Neutrophil (primary cell): ENCODE data around the gene GAS6.

Experiments
- H3K27ac ChIP-seq: fragments of 200-600 bp; sonication (generic); 2 replicates; pipeline ENCODE4 v1.5.1; 2016; ENCODE audit warnings: mild to moderate bottlenecking, moderate library complexity
- H3K27me3 ChIP-seq: fragments of 200-600 bp; sonication (generic); 2 replicates; pipeline ENCODE4 v1.6.0; 2016; ENCODE audit warnings: mild to moderate bottlenecking
- H3K36me3 ChIP-seq: fragments of 200-600 bp; sonication (generic); 2 replicates; pipeline ENCODE4 v1.5.1; 2017
- H3K4me1 ChIP-seq, 2 experiments: fragments of 200-600 bp in 1 of 2; sonication (generic) in 1 of 2; 1 replicate in 1 of 2; 2 replicates in 1 of 2; pipeline versions ENCODE4 v1.5.1 to v1.6.1; 2013 to 2016; ENCODE audit warnings: low read depth in 1 of 2, low read length in 1 of 2, mild to moderate bottlenecking in 1 of 2, moderate library complexity in 1 of 2; ENCODE audit not compliant: control insufficient read depth in 1 of 2, insufficient read depth in 1 of 2
- H3K4me3 ChIP-seq, 2 experiments: fragments of 200-600 bp in 1 of 2; sonication (generic) in 1 of 2; 1 replicate in 1 of 2; 2 replicates in 1 of 2; pipeline ENCODE4 v1.5.1; 2013 to 2016; ENCODE audit warnings: low read depth in 1 of 2, low read length in 1 of 2, mild to moderate bottlenecking in 1 of 2, moderate library complexity in 1 of 2
- H3K9me3 ChIP-seq: fragments of 200-600 bp; sonication (generic); 2 replicates; pipeline ENCODE4 v1.5.1; 2016
- CTCF ChIP-seq: fragments of 200-600 bp; sonication (generic); IDR thresholded peaks from 2 replicates; pipeline ENCODE4 v1.5.1; 2016; ENCODE audit warnings: antibody characterized with exemption

GAS6 gene

GRCh38 chr13:113882716-113883115 is 18.8 kb upstream of the GAS6 start:
- Histone ChIP-seq H3K36me3 (no peaks in the 10 kb centered on the region), H3K27ac (no peak overlapping the region), H3K4me1 (no peaks in the 10 kb centered on the region), H3K27me3 (peaks cover 15% of the 10 kb centered on the region), H3K9me3 (no peaks in the 10 kb centered on the region), H3K4me3 (no peak overlapping the region)
- TF ChIP-seq CTCF, result no peak

GRCh38 chr13:113882267-113882630 is 18.4 kb upstream of the GAS6 start:
- no peak overlapping the region for H3K4me3 ChIP-seq
- H3K36me3 ChIP-seq, result no peaks in the 10 kb centered on the region
- no peaks in the 10 kb centered on the region for H3K9me3 ChIP-seq
- H3K27ac ChIP-seq, result no peak overlapping the region
- H3K27me3 ChIP-seq, result peaks cover 15% of the 10 kb centered on the region
- no peaks in the 10 kb centered on the region for H3K4me1 ChIP-seq
- no peak for TF ChIP-seq CTCF

GRCh38 chr13:113881614-113882266 is 17.9 kb upstream of the GAS6 start:
- no peak overlapping the region for H3K4me3 ChIP-seq
- no peak overlapping the region for H3K27ac ChIP-seq
- H3K9me3 ChIP-seq, result no peaks in the 10 kb centered on the region

GRCh38 chr13:113880651-113881611 is 17.1 kb upstream of the GAS6 start:
- no peak overlapping the region for H3K4me3 ChIP-seq
- H3K27ac ChIP-seq, result no peak overlapping the region
- no peaks in the 10 kb centered on the region for H3K4me1 ChIP-seq
- no peak for TF ChIP-seq CTCF
- no peaks in the 10 kb centered on the region for H3K36me3 ChIP-seq
- H3K27me3 ChIP-seq, result peaks cover 10% of the 10 kb centered on the region
- no peaks in the 10 kb centered on the region for H3K9me3 ChIP-seq

More at GRCh38 chr13:113881614-113882266, 17.9 kb upstream of the GAS6 start:
- Histone ChIP-seq H3K4me1 (no peaks in the 10 kb centered on the region), H3K27me3 (peaks cover 11% of the 10 kb centered on the region), H3K36me3 (no peaks in the 10 kb centered on the region)
- no peak for TF ChIP-seq CTCF

GRCh38 chr13:113879494-113880360 is 15.9 kb upstream of the GAS6 start:
- H3K4me1 ChIP-seq, result no peaks in the 10 kb centered on the region
- H3K36me3 ChIP-seq, result no peaks in the 10 kb centered on the region
- no peak overlapping the region for H3K27ac ChIP-seq
- H3K9me3 ChIP-seq, result no peaks in the 10 kb centered on the region
- no peak overlapping the region for H3K4me3 ChIP-seq
- no peak for TF ChIP-seq CTCF
- peaks cover 10% of the 10 kb centered on the region for H3K27me3 ChIP-seq
